Mucosa of descending colon (tissue), 3 donors: ENCODE measurements around the gene ANKRD16. TPM values are rescaled to one million over a fixed set of nuclear protein-coding genes. Genes with fewer than 3 reads are reported as not detected.
A peak's percentile ranks its signal among the peaks of the same experiment; 100 is the strongest.

Source experiments
- ATAC-seq: fragments of 200-7000 bp; cut with Tn5 transposase; one replicate; pipeline ENCODE4 v1.9.1; 2020; ENCODE audit warnings: mild to moderate bottlenecking, moderate library complexity
- DNase-seq, 3 donors: peaks; one replicate each; pipeline ENCODE4 v3.0.0-alpha.2; 2020
- H3K36me3 ChIP-seq: fragments of 200-600 bp; one replicate; pipeline ENCODE4 v1.8.0; 2021; ENCODE audit warnings: low read depth, mild to moderate bottlenecking
- H3K4me1 ChIP-seq: fragments of 200-600 bp; one replicate; pipeline ENCODE4 v1.8.0; 2021; ENCODE audit warnings: low read depth, mild to moderate bottlenecking
- H3K4me3 ChIP-seq: fragments of 200-600 bp; one replicate; pipeline ENCODE4 v1.8.0; 2021; ENCODE audit warnings: mild to moderate bottlenecking
- H3K9me3 ChIP-seq: fragments of 200-600 bp; one replicate; pipeline ENCODE4 v1.8.0; 2021; ENCODE audit warnings: mild to moderate bottlenecking
- CTCF ChIP-seq: fragments of 200-600 bp; IDR thresholded peaks from one replicate; pipeline ENCODE4 v1.8.0; 2022; ENCODE audit warnings: antibody characterized with exemption, mild to moderate bottlenecking
- intact Hi-C, 2 donors: fragments of 100-400 bp; cut with DNase I in 1 of 2; cut with micrococcal nuclease in 1 of 2; formaldehyde crosslinking; loops; one replicate each; pipeline versions ENCODE4 v1.11.0 to v1.11.1; 2022; cut with DNase I, micrococcal nuclease
- total RNA-seq, 3 donors: library from RNA; stranded (reverse); fragmentation: NEBNext Ultra II Directional in 2 of 3; extraction: Animal tissue kit (Norgen Biotek cat#: 25700) in 2 of 3; gene quantifications; one replicate each; pipeline versions ENCODE4 v1.2.1 to v1.2.4, GENCODE V29; 2021 to 2023
- donor health status: DM: no; HTN: no; CAD: no; lungs with moderate emphysema.
- donor health status: DM: no; HTN: no; CAD: no.
- donor health status: DM: no; HTN: yes; CAD: no.

ANKRD16 gene
- total RNA-seq, 3 donors from 2014 or later: 4.7 to 9.8 (median 7.4) TPM

GRCh38 chr10:5813091-5813340, 76.7 kb downstream of the ANKRD16 start:
- Histone ChIP-seq H3K4me3 (peak overlapping the region; percentile 93), H3K4me1 (peaks cover 38% of the 10 kb centered on the region), H3K9me3 (no peaks in the 10 kb centered on the region), H3K36me3 (no peaks in the 10 kb centered on the region)
- intact Hi-C loops: loop anchor here in 1 of 2 donors (10.0 kb wide), 1 partner anchor 62 kb away; no protein-coding TSS in a partner anchor
- peak; percentile 29 for ATAC-seq
- TF ChIP-seq CTCF: no peak
- DNase-seq: no peak

- ATAC-seq: peak; percentile 52
- TF ChIP-seq CTCF: no peak
- peak overlapping the region; percentile 93 for H3K4me3 ChIP-seq
- H3K9me3 ChIP-seq: no peaks in the 10 kb centered on the region
- peak; percentile 55 to 76 (median 76) for DNase-seq
- peaks cover 38% of the 10 kb centered on the region for H3K4me1 ChIP-seq
- intact Hi-C loops: loop anchor here in 1 of 2 donors (10.0 kb wide), 1 partner anchor 62 kb away; no protein-coding TSS in a partner anchor
- H3K36me3 ChIP-seq: no peaks in the 10 kb centered on the region
Observed at GRCh38 chr10:5812283-5813090, 77.2 kb downstream of the ANKRD16 start.

Other genes with a start within 250 kb of the ANKRD16 start
- 10 to 100 TPM; 34.6 to 76.1 (median 50.5) TPM for gene ASB13, start 223.3 kb downstream of the ANKRD16 start, total RNA-seq
- gene TASOR2, start 205.1 kb downstream of the ANKRD16 start, total RNA-seq: 10 to 100 TPM; 46.4 to 63.2 (median 58.4) TPM
- gene GDI2, start 76.5 kb downstream of the ANKRD16 start, total RNA-seq: 100 to 1,000 TPM; 185 to 239 (median 211) TPM
- gene FBH1, start 350 bp upstream of the ANKRD16 start, total RNA-seq: 100 to 1,000 TPM in 2 of 3 donors, 10 to 100 TPM in 1; 74.1 to 109 (median 100) TPM
- gene IL15RA, start 87.7 kb upstream of the ANKRD16 start, total RNA-seq: 10 to 100 TPM; 19.4 to 26.6 (median 20.6) TPM
- 1 to 10 TPM; 1.2 to 3.7 (median 2.1) TPM for gene IL2RA, start 172.5 kb upstream of the ANKRD16 start, total RNA-seq
- 100 to 1,000 TPM in 1 of 3 donors, 10 to 100 TPM in 2; 87.4 to 100 (median 90.8) TPM for gene RBM17, start 199.1 kb upstream of the ANKRD16 start, total RNA-seq